ENCODE results near the gene STXBP1. TPM values are rescaled to one million over a fixed set of nuclear protein-coding genes. Genes with fewer than 3 reads are reported as not detected.
A peak's percentile ranks its signal among the peaks of the same experiment; 100 is the strongest.

Gene STXBP1
- polyA plus RNA-seq, 3 donors = 0.27 to 0.59 TPM; not detected in 1

- Mint-ChIP-seq H3K4me1 (peaks cover 13% of the 10 kb centered on the region), H3K27me3 (ENCODE audit: low read depth in 3 of 3) (peaks cover 0 to 6% (median 1%) of the 10 kb centered on the region in 3 donors), H3K4me3 (no peak overlapping the region), H3K27ac (peak overlapping the region in 1 of 7 donors; percentile 15), H3K36me3 (no peaks in the 10 kb centered on the region), H3K9me3 (peaks cover 0 to 5% (median 2%) of the 10 kb centered on the region in 7 donors)
- no peaks in the 10 kb centered on the region for H3K36me3 ChIP-seq (replicated peaks in 1 of 2; ENCODE audit: control insufficient read depth in 1 of 2, insufficient read depth in 2 of 2, low read length in 2 of 2)
- DNase-seq = no peak
- H3K9me3 ChIP-seq (replicated peaks in 1 of 2; ENCODE audit: control insufficient read depth in 1 of 2, insufficient read depth in 1 of 2, low read length in 2 of 2) = no peaks in the 10 kb centered on the region
- no peaks in the 10 kb centered on the region for H3K79me2 ChIP-seq (ENCODE audit: insufficient read depth, low read length)
- intact Hi-C loops (cut with micrococcal nuclease) = loop anchor here in 1 of 2 donors (10.0 kb wide), 1 partner anchor 93 kb away; no protein-coding TSS in a partner anchor
- H3K4me2 ChIP-seq (replicated peaks; ENCODE audit: extremely low read depth, low read length, poor library complexity, severe bottlenecking) = no peak overlapping the region
- no peak overlapping the region for H3K27ac ChIP-seq (ENCODE audit: low read depth in 1 of 2, low read length in 2 of 2)
- no peak for TF ChIP-seq CTCF (IDR thresholded peaks at IDR 0.05)
- H4K20me1 ChIP-seq (ENCODE audit: insufficient read depth, low read length) = no peaks in the 10 kb centered on the region
- no peaks in the 10 kb centered on the region for H3K27me3 ChIP-seq (ENCODE audit: control insufficient read depth in 2 of 2, insufficient read depth in 2 of 2, low read length in 2 of 2)
- peak overlapping the region; percentile 52 for H2AFZ ChIP-seq (ENCODE audit: insufficient read depth, low read depth, low read length, poor library complexity, severe bottlenecking)
- H3K4me1 ChIP-seq (ENCODE audit: control insufficient read depth in 1 of 2, insufficient read depth in 2 of 2, low read length in 2 of 2) = peaks cover 7 to 8% of the 10 kb centered on the region in 2 donors
- H3K9ac ChIP-seq (ENCODE audit: insufficient read depth, low read length, poor library complexity, severe bottlenecking) = no peak overlapping the region
- 100% methylated on average over 1 of the region's 5 CpGs for WGBS (ENCODE audit: insufficient coverage)
- no peak overlapping the region for H3K4me3 ChIP-seq (replicated peaks in 1 of 3; ENCODE audit: low read depth in 2 of 3, low read length in 3 of 3)
Measured at GRCh38 chr9:127697575-127697974, 85.5 kb downstream of the STXBP1 start.

GRCh38 chr9:127698386-127698785 lies 86.3 kb downstream of the STXBP1 start:
- H3K4me1 Mint-ChIP-seq = peaks cover 16% of the 10 kb centered on the region
- 92% methylated on average over 2 of the region's 5 CpGs for WGBS (ENCODE audit: insufficient coverage)
- H3K27ac ChIP-seq (ENCODE audit: low read depth in 1 of 2, low read length in 2 of 2) = no peak overlapping the region
- DNase-seq = no peak
- peak overlapping the region in 1 of 7 donors; percentile 83 for H3K27ac Mint-ChIP-seq
- H3K27me3 Mint-ChIP-seq (ENCODE audit: low read depth in 3 of 3) = peaks cover 0 to 6% (median 1%) of the 10 kb centered on the region in 3 donors
- H3K36me3 ChIP-seq (replicated peaks in 1 of 2; ENCODE audit: control insufficient read depth in 1 of 2, insufficient read depth in 2 of 2, low read length in 2 of 2) = no peaks in the 10 kb centered on the region
- intact Hi-C loops (cut with micrococcal nuclease) = loop anchor here in 1 of 2 donors (10.0 kb wide), 1 partner anchor 94 kb away; no protein-coding TSS in a partner anchor
- H2AFZ ChIP-seq (ENCODE audit: insufficient read depth, low read depth, low read length, poor library complexity, severe bottlenecking) = no peak overlapping the region
- H3K79me2 ChIP-seq (ENCODE audit: insufficient read depth, low read length) = no peaks in the 10 kb centered on the region
- no peaks in the 10 kb centered on the region for H4K20me1 ChIP-seq (ENCODE audit: insufficient read depth, low read length)
- H3K27me3 ChIP-seq (ENCODE audit: control insufficient read depth in 2 of 2, insufficient read depth in 2 of 2, low read length in 2 of 2) = no peaks in the 10 kb centered on the region
- peaks cover 7 to 8% of the 10 kb centered on the region in 2 donors for H3K4me1 ChIP-seq (ENCODE audit: control insufficient read depth in 1 of 2, insufficient read depth in 2 of 2, low read length in 2 of 2)
- H3K9me3 Mint-ChIP-seq = peaks cover 0 to 5% (median 2%) of the 10 kb centered on the region in 7 donors
- H3K4me2 ChIP-seq (replicated peaks; ENCODE audit: extremely low read depth, low read length, poor library complexity, severe bottlenecking) = no peak overlapping the region
- no peaks in the 10 kb centered on the region for H3K36me3 Mint-ChIP-seq
- H3K9ac ChIP-seq (ENCODE audit: insufficient read depth, low read length, poor library complexity, severe bottlenecking) = no peak overlapping the region
- no peak overlapping the region for H3K4me3 ChIP-seq (replicated peaks in 1 of 3; ENCODE audit: low read depth in 2 of 3, low read length in 3 of 3)
- H3K4me3 Mint-ChIP-seq = no peak overlapping the region
- no peaks in the 10 kb centered on the region for H3K9me3 ChIP-seq (replicated peaks in 1 of 2; ENCODE audit: control insufficient read depth in 1 of 2, insufficient read depth in 1 of 2, low read length in 2 of 2)
- no peak for TF ChIP-seq CTCF (IDR thresholded peaks at IDR 0.05)
